PC-9 (cell line): ENCODE results near the gene THSD8. TPM values are rescaled to one million over a fixed set of nuclear protein-coding genes. Genes with fewer than 3 reads are reported as not detected.
A peak's percentile ranks its signal among the peaks of the same experiment; 100 is the strongest.

Experiments used
- BruUV-seq: library from RNA; stranded (reverse); fragments of 400-500 nt; replicated peaks from 2 replicates; lab custom pipeline; 2021; lab: Mats Ljungman, UMichigan
- CTCF ChIA-PET: fragments of 300-600 bp; sonication (Branson Sonifier 250); formaldehyde crosslinking; loops from one replicate; lab custom pipeline; 2022; ENCODE audit warnings: antibody characterized with exemption; lab: Charles Lee
- POLR2A ChIA-PET: fragments of 300-600 bp; sonication (Branson Sonifier 250); formaldehyde crosslinking; loops from one replicate; lab custom pipeline; 2022; ENCODE audit warnings: antibody characterized with exemption; ENCODE audit not compliant: unreplicated experiment; lab: Charles Lee
- DNase-seq, 2 experiments: peaks; one replicate each; pipeline versions ENCODE4 v3.0.0 to v3.0.0-alpha.2; 2015 to 2022; ENCODE audit warnings: mixed read lengths in 1 of 2
- H2AFZ ChIP-seq: fragments of 200-600 bp; sonication (generic); 2 replicates; pipeline ENCODE4 v1.8.1; 2017; ENCODE audit warnings: antibody characterized with exemption
- H3F3A ChIP-seq: fragments of 200-600 bp; sonication (generic); 2 replicates; pipeline ENCODE4 v1.8.1; 2017; ENCODE audit warnings: antibody characterized with exemption, mild to moderate bottlenecking, low read depth; ENCODE audit not compliant: insufficient read depth
- H3K27ac ChIP-seq: fragments of 200-600 bp; sonication (generic); 2 replicates; pipeline ENCODE4 v1.6.1; 2016; ENCODE audit warnings: mixed run types
- H3K27me3 ChIP-seq: fragments of 200-600 bp; sonication (generic); 2 replicates; pipeline ENCODE4 v1.6.1; 2016; ENCODE audit warnings: low read depth, mixed run types; ENCODE audit not compliant: insufficient read depth
- H3K36me3 ChIP-seq: fragments of 200-600 bp; sonication (generic); 2 replicates; pipeline ENCODE4 v1.6.1; 2016; ENCODE audit warnings: low read depth, mixed run types
- H3K4me1 ChIP-seq: fragments of 200-600 bp; sonication (generic); replicated peaks from 2 replicates; pipeline ENCODE4 v1.6.1; 2016; ENCODE audit warnings: mixed run types; ENCODE audit not compliant: insufficient read depth
- H3K4me2 ChIP-seq: fragments of 200-600 bp; sonication (generic); 2 replicates; pipeline ENCODE4 v1.6.1; 2017; ENCODE audit warnings: mixed run types
- H3K4me3 ChIP-seq: fragments of 200-600 bp; sonication (generic); 2 replicates; pipeline ENCODE4 v1.6.1; 2016; ENCODE audit warnings: mixed run types
- H3K79me2 ChIP-seq: fragments of 200-600 bp; sonication (generic); 2 replicates; pipeline ENCODE4 v1.6.1; 2017; ENCODE audit warnings: low read depth, mixed run types
- H3K9me2 ChIP-seq: fragments of 200-600 bp; sonication (generic); 2 replicates; pipeline ENCODE4 v1.8.1; 2017; ENCODE audit warnings: mild to moderate bottlenecking; ENCODE audit not compliant: insufficient read depth
- H3K9me3 ChIP-seq: fragments of 200-600 bp; sonication (generic); 2 replicates; pipeline ENCODE4 v1.8.1; 2016; ENCODE audit warnings: low read depth; ENCODE audit not compliant: insufficient read depth
- H4K20me1 ChIP-seq: fragments of 200-600 bp; sonication (generic); 2 replicates; pipeline ENCODE4 v1.8.1; 2017; ENCODE audit not compliant: insufficient read depth
- EZH2 ChIP-seq: fragments of 200-600 bp; sonication (generic); IDR thresholded peaks from 2 replicates; pipeline ENCODE4 v1.8.0; 2017; ENCODE audit warnings: antibody characterized with exemption, low read depth
- intact Hi-C: fragments of 100-400 bp; cut with micrococcal nuclease; formaldehyde crosslinking; loops from one replicate; pipeline ENCODE4 v1.10.0; 2022; ENCODE audit not compliant: unreplicated experiment
- total RNA-seq: library from RNA; stranded (reverse); gene quantifications from 2 replicates; pipeline ENCODE4 v1.2.3, GENCODE V29; 2021
- TF ChIP-seq, protein P1 (sequence below): fragments of 200-600 bp; sonication (generic); conservative IDR thresholded peaks from 2 replicates; pipeline ENCODE4 v1.6.1; 2017; ENCODE audit warnings: mixed run types, antibody characterized with exemption, mild to moderate bottlenecking, moderate library complexity

Gene THSD8
- total RNA-seq, 1 experiment from 2014 or later, result 28.8 TPM

DNA sequence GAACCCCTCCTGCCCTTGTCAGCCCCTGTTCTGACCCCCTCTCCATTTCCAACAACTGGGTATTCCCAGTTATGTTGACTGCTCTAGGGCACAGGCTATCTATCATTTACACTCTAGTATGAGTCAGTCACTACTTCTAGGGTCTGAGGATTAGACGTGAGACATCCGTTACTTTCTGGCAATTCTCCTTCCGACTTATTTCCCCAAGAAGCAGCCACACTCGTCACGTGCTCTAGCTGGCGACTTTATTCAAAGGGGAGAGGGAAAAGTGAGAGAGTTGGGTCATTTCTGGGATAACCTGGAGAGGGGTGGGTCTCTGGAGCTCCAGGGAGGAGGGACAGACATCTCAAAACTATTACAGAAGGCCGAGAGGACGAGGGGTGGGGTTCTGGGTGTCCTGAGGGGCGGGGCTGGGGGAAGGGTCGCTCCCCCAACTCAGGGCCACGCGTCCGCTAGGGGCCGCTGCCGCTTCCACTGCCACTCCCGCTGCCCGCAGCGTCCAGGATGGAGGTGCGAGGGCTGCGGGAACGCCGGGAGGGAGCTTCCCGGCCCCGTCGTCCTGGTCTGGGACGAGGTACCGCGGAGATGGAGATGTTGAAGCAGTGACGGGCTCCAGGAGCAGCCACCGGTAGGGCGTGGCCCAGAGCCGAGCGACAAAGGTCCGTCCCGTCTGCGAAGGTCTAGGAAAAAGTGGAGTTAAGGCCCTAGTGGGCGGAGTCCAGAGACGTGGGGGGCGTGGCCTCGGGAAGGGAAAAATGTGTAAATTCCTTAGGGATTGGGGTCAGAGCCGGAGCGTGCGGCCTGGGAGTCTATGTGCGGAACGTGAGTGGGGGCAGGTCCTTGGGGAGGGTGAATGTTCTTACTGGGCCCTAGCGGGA, 23.6 kb downstream of the THSD8 start:
- Histone ChIP-seq H3K9me3 (no peaks in the 10 kb centered on the region), H3K27me3 (peaks cover 3% of the 10 kb centered on the region; the same call in 1 of the 2 replicates), H3F3A (peaks cover 14% of the 10 kb centered on the region; the same call in 1 of the 2 replicates), H3K9me2 (no peaks in the 10 kb centered on the region), H3K27ac (no peak overlapping the region), H3K4me1 (no peaks in the 10 kb centered on the region), H2AFZ (no peak overlapping the region), H3K36me3 (no peaks in the 10 kb centered on the region), H4K20me1 (no peaks in the 10 kb centered on the region), H3K4me3 (no peak overlapping the region), H3K79me2 (no peaks in the 10 kb centered on the region), H3K4me2 (no peak overlapping the region)
- intact Hi-C loops, result no loop called here
- no peak for TF ChIP-seq EZH2
- TF ChIP-seq, protein P1, sequence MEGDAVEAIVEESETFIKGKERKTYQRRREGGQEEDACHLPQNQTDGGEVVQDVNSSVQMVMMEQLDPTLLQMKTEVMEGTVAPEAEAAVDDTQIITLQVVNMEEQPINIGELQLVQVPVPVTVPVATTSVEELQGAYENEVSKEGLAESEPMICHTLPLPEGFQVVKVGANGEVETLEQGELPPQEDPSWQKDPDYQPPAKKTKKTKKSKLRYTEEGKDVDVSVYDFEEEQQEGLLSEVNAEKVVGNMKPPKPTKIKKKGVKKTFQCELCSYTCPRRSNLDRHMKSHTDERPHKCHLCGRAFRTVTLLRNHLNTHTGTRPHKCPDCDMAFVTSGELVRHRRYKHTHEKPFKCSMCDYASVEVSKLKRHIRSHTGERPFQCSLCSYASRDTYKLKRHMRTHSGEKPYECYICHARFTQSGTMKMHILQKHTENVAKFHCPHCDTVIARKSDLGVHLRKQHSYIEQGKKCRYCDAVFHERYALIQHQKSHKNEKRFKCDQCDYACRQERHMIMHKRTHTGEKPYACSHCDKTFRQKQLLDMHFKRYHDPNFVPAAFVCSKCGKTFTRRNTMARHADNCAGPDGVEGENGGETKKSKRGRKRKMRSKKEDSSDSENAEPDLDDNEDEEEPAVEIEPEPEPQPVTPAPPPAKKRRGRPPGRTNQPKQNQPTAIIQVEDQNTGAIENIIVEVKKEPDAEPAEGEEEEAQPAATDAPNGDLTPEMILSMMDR, result peak; percentile 30; the same call in 1 of the 2 replicates
- no peak for DNase-seq
- no TSS peak for BruUV-seq
- ChIA-PET CTCF (no interaction called here), POLR2A (no interaction called here)

DNA sequence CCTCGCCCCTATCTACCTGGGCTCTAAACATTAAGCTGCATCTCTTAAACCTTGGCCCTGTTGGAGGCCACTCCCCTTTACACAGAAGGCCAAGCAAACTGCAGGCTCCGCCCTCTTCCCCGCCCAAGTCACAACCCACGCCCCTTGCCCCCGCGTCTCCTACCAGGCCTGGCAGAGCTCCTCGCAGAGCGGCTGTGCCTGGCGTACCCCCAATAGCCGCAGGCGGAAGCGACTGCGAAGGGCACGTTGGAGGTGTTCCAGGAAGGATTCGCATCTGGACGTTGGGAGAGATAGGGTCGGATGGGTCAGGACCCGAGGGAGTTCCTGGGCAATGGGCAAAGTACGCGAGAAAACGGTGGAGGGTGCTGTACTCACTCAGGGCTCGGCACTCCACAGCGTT, 26.6 kb downstream of the THSD8 start:
- Histone ChIP-seq H2AFZ (no peak overlapping the region), H3K36me3 (no peaks in the 10 kb centered on the region), H3F3A (peaks cover 13% of the 10 kb centered on the region; the same call in 1 of the 2 replicates), H3K79me2 (no peaks in the 10 kb centered on the region), H3K27ac (no peak overlapping the region), H3K4me1 (peaks cover 8% of the 10 kb centered on the region), H3K4me2 (0 out of 2 replicates have a peak overlapping the region, but pooled peaks have one; percentile 3), H3K9me3 (no peaks in the 10 kb centered on the region), H3K9me2 (no peaks in the 10 kb centered on the region), H3K4me3 (no peak overlapping the region), H4K20me1 (no peaks in the 10 kb centered on the region), H3K27me3 (peaks cover 15% of the 10 kb centered on the region; the same call in 1 of the 2 replicates)
- no TSS peak for BruUV-seq
- no peak for TF ChIP-seq EZH2
- TF ChIP-seq, protein P1, result no peak
- POLR2A ChIA-PET, result interaction anchor here (0.7 kb wide), 1 partner anchor 162 kb away, joined by 3 read pairs; the partner anchor contains the start of genes MAN2B1 and WDR83
- CTCF ChIA-PET, result interaction anchor here (0.6 to 0.7 kb wide), 2 partner anchors 19 to 901 kb away, joined by 3 read pairs; no protein-coding TSS in a partner anchor
- intact Hi-C loops, result no loop called here
- peak in 1 of 2 experiments; percentile 58 for DNase-seq

DNA sequence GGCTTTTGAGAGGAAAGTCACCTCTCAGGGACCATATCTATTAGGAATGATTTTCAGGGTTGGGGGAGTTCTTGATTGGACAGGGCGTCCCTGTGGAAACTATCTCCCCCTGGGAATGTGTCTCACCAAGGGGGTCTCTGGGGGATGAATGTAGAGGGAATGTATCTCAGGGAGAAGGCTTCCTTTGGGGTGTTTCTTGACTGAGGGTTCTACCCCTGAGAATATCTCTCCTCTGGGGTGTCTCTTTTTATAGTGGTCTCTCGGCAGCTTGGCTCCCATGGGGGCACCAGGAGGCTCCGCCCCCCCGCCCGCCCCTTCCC, 31.5 kb downstream of the THSD8 start:
- Histone ChIP-seq H3K4me3 (peak overlapping the region; percentile 45; the same call in 1 of the 2 replicates), H3K36me3 (no peaks in the 10 kb centered on the region), H3K4me1 (peaks cover 14% of the 10 kb centered on the region), H3K9me2 (no peaks in the 10 kb centered on the region), H3K79me2 (no peaks in the 10 kb centered on the region), H3K27ac (no peak overlapping the region), H3K9me3 (no peaks in the 10 kb centered on the region), H2AFZ (no peak overlapping the region), H3F3A (peaks cover 37% of the 10 kb centered on the region), H3K27me3 (peaks cover 20% of the 10 kb centered on the region; the same call in 1 of the 2 replicates), H4K20me1 (no peaks in the 10 kb centered on the region), H3K4me2 (peak overlapping the region; percentile 82)
- no TSS peak for BruUV-seq
- TF ChIP-seq, protein P1, result no peak
- no peak for TF ChIP-seq EZH2
- CTCF ChIA-PET, result no interaction called here
- no peak for DNase-seq
- POLR2A ChIA-PET, result no interaction called here
- intact Hi-C loops, result no loop called here
